GM12875 (cell line): ENCODE measurements around the gene HECTD3.
"Not testable (repeated sequence)": the region's sequence is repeated elsewhere in the genome, so short reads cannot be mapped to it uniquely, and the experiment has no call there.

Experiments used
- H3K4me3 ChIP-seq: one replicate; pipeline ENCODE4 v1.5.1; 2011; ENCODE audit warnings: low read depth, low read length, control low read depth
- TF ChIP-seq, protein P1 (sequence below): IDR thresholded peaks from 2 replicates; pipeline ENCODE4 v1.5.1; 2011; ENCODE audit warnings: low read depth, mild to moderate bottlenecking, control low read depth, inconsistent platforms, low read length, moderate library complexity, borderline replicate concordance; ENCODE audit not compliant: insufficient read depth

Gene HECTD3

DNA sequence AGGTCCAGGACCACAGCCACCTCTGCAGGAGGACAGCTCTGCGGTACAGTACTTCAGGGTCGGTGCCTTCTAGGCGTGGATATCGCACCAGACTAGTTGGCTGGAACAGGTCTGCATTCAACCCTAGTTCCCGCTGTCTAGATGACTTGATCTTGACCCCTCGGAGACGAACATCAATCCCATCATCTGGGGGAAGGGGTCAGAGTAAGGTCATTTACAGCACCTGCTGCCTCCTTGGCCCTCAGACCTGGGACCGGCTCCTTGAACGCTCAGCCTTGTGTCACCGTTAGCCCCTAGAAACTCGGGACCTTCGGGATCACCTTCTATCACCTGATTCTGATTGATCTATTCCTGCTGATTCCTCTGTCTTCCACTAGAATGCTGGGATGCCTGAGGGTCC is 2.6 kb downstream of the HECTD3 start:
- TF ChIP-seq, protein P1, sequence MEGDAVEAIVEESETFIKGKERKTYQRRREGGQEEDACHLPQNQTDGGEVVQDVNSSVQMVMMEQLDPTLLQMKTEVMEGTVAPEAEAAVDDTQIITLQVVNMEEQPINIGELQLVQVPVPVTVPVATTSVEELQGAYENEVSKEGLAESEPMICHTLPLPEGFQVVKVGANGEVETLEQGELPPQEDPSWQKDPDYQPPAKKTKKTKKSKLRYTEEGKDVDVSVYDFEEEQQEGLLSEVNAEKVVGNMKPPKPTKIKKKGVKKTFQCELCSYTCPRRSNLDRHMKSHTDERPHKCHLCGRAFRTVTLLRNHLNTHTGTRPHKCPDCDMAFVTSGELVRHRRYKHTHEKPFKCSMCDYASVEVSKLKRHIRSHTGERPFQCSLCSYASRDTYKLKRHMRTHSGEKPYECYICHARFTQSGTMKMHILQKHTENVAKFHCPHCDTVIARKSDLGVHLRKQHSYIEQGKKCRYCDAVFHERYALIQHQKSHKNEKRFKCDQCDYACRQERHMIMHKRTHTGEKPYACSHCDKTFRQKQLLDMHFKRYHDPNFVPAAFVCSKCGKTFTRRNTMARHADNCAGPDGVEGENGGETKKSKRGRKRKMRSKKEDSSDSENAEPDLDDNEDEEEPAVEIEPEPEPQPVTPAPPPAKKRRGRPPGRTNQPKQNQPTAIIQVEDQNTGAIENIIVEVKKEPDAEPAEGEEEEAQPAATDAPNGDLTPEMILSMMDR, result no peak
- no peak overlapping the region for H3K4me3 ChIP-seq

DNA sequence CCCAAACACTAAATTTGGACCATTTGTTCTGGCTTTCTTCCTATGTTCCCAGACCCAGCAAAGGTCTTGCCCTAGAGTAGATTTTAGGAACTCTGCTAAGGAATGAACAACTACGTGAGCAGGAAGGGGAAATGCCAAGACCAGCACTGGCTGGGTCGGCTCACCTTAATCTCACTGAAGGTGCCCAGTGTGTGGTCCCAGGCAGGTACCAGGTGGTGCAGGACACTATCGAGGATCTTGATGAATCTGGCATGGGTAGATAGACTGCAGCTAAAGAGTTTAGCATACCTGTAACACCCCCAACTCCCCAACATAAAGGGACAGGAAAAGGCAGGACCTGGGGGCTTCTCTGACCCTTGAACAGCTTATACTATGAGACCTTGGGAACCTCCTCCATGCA is 3.0 kb downstream of the HECTD3 start:
- TF ChIP-seq, protein P1, result no peak
- H3K4me3 ChIP-seq, result no peak overlapping the region

DNA sequence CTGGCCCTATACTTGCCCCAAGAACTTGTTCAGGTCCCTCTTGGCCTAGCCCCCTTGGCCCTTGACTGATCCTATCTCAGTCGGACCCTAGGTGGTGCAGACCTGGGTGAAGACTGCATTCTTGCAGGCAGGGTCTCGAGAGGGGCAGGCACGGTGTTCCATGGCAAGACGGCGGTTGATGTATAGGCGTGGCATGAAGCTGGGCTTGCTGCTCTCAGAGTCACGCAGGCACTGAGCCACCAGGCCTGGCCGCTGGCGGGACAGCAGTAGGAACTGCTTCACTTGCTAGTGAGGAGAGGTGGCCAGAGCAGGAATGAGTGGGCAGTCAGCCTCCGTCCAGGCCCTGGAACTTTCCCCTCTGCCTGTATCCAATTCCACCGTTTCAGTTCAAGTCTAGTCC is 3.8 kb downstream of the HECTD3 start:
- TF ChIP-seq, protein P1, result no peak
- H3K4me3 ChIP-seq, result no peak overlapping the region

DNA sequence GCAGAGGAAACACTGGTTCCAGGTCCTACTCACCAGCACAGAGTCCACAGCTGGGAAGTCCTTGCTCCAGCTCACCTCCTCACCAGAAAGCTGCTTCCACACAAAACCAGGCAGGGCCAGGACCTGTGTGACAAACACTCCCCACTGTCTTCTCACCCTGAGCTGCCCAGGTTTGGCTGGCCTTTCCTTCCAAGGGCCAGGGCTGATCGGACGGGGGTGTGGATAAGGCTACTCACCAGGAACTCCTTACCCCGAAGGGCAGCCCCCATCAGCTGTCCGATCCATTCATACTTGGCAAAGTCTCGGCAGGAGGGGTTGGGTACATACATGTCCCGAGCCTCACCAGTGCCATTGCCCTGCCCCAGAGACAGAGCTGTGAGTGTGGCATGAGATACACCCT is 5.4 kb downstream of the HECTD3 start:
- TF ChIP-seq, protein P1, result no peak
- H3K4me3 ChIP-seq, result no peak overlapping the region

DNA sequence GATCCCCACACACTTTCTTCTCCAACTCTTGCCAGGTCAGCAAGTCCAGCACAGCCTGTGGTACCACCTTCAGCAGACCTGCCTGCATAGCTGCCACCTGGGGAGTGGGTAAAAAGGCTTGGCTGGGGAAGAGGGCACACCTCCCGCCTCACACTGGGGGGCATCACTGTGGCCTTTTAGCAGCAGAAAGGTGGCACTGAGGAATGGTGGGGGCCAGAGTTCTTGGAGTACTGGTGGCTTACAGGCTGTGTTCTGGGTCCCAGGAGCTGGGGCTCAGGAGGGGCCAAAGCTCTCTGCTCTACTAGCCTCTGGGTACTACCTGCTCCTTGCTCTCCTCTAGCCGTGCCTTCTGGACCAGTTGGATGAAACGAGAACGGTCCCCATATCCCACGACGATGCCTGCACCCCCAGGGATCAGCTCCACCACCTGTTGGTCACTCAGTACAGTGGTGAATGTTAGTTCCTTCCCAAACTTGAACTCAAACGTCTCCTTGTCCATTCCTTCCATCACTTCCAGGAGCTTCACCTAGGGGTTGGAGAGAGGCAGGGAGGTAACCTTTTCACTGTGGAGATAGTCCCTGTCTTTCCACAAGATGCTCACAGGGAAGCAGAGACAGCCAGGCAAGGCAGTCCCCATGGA is 6.7 kb downstream of the HECTD3 start:
- H3K4me3 ChIP-seq, result no peak overlapping the region

DNA sequence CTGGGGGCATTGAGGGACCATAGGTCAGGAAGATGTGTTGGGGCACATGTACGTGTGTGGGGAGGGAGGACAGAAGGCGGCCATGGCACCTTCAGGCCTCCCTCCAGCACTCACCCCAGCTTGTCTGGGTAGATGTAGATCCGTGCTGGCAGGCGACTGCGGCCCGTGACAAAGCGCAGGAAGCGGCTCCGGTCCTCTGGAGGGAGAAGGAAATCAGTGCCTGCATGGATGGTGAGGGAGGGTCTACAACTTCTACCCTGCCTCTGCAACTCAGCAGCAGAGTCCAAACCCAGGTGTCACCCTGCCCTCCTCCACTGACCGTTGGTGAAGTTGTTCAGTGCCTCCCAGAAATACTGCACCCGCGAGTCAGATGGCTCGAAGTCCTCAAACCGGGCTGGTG is 7.4 kb downstream of the HECTD3 start:
- no peak overlapping the region for H3K4me3 ChIP-seq
- TF ChIP-seq, protein P1, result no peak

More for the DNA sequence above, 6.7 kb downstream of the HECTD3 start:
- TF ChIP-seq, protein P1, result no peak

DNA sequence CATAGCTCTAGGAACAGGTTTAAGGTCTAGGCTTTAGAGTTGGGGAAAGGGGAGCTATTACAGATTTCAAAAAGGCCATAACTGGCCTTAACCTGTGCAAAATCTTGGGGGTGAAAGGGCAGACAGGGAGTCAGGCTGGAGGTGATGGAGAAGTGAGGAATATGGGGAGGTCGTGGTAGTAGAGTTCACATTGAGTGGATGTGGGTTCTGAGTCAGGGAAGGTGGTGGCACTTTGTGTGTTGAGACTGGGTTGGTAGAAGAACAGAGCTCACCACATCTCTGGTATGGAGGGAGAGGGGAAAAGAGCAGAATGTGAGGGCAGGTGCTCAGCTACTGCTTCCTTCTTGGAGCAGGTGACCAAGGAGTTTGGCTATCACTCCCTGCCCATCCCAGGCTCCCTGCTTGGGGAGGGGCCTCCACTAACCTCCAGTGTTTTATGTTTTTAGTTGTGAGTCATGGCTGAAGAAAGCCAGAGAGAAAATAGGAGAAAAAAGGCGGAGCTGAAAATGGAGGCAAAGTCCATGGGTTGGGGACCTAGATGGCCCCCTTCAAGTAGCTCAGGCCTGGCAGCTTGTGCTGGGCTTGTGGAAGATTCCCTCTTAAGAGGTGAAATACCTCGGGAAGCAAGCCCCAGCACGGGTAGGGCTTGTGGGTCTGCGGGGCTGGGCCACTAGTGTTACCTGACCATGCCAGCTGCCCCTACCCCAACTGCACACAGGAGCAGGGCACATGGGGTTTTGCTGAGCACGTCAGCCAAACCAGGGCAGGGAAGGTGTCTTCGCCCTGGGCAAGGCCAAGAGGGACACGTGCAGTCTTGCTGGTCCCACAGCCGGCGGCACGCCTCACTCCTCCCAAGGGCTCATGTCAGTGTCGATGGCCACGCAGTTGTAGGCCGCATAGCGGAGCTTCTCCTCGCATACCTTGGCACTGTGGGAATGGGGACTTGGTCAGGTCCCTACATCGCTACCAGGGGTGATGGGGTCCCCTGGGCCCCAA is 8.2 kb downstream of the HECTD3 start:
- TF ChIP-seq, protein P1, result no peak
- H3K4me3 ChIP-seq, result no peak overlapping the region

DNA sequence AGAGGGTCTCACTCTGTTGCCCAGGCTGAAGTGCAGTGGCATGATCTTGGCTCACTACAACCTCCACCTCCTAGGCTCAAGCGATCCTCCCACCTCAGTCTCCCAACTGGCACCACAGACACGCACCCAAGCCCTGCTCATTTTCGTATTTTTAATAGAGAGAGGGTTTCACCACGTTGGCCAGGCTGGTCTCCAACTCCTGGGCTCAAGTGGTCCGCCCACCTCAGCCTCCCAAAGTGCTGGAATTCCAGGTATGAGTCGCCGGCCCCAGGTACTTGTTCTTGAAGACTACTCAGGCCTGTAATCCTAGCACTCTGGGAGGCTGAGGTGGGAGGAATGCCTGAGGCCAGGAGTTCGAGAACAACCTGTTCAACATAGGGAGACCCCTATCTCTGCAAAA is 9.5 kb downstream of the HECTD3 start:
- H3K4me3 ChIP-seq, result not testable (repeated sequence)
